Measurements from ENCODE around the gene PKNOX2. TPM values are rescaled to one million over a fixed set of nuclear protein-coding genes. Genes with fewer than 3 reads are reported as not detected.
A peak's percentile ranks its signal among the peaks of the same experiment; 100 is the strongest.

Gene PKNOX2
- total RNA-seq, 1 donor from 2014 or later: 21.5 TPM

- H3K36me3 Mint-ChIP-seq (ENCODE audit: low read depth): peaks cover 6% of the 10 kb centered on the region
- TF ChIP-seq CTCF (conservative IDR thresholded peaks at IDR 0.05): no peak
- H3K4me3 Mint-ChIP-seq: no peak overlapping the region
- H3K4me1 Mint-ChIP-seq: peaks cover 80% of the 10 kb centered on the region
- H3K27ac Mint-ChIP-seq (ENCODE audit: unreplicated experiment): no peak overlapping the region
- H3K9me3 Mint-ChIP-seq: no peaks in the 10 kb centered on the region
- no peak for DNase-seq (ENCODE audit: low read depth, low spot score)
- H3K27me3 Mint-ChIP-seq (ENCODE audit: low read depth): peaks cover 15% of the 10 kb centered on the region
Measured at GRCh38 chr11:125350206-125351032, 185.9 kb downstream of the PKNOX2 start.

GRCh38 chr11:125351033-125351867 lies 186.7 kb downstream of the PKNOX2 start:
- peaks cover 80% of the 10 kb centered on the region for H3K4me1 Mint-ChIP-seq
- no peak for DNase-seq (ENCODE audit: low read depth, low spot score)
- no peaks in the 10 kb centered on the region for H3K9me3 Mint-ChIP-seq
- no peak for TF ChIP-seq CTCF (conservative IDR thresholded peaks at IDR 0.05)
- peaks cover 6% of the 10 kb centered on the region for H3K36me3 Mint-ChIP-seq (ENCODE audit: low read depth)
- peaks cover 11% of the 10 kb centered on the region for H3K27me3 Mint-ChIP-seq (ENCODE audit: low read depth)
- H3K4me3 Mint-ChIP-seq: no peak overlapping the region
- no peak overlapping the region for H3K27ac Mint-ChIP-seq (ENCODE audit: unreplicated experiment)

GRCh38 chr11:125351868-125352250 lies 187.3 kb downstream of the PKNOX2 start:
- H3K4me3 Mint-ChIP-seq: no peak overlapping the region
- H3K9me3 Mint-ChIP-seq: no peaks in the 10 kb centered on the region
- DNase-seq (ENCODE audit: low read depth, low spot score): no peak
- H3K27ac Mint-ChIP-seq (ENCODE audit: unreplicated experiment): no peak overlapping the region
- H3K36me3 Mint-ChIP-seq (ENCODE audit: low read depth): peaks cover 6% of the 10 kb centered on the region
- H3K27me3 Mint-ChIP-seq (ENCODE audit: low read depth): peaks cover 8% of the 10 kb centered on the region
- no peak for TF ChIP-seq CTCF (conservative IDR thresholded peaks at IDR 0.05)
- peaks cover 80% of the 10 kb centered on the region for H3K4me1 Mint-ChIP-seq

- H3K4me3 Mint-ChIP-seq: peak overlapping the region; percentile 1
- no peaks in the 10 kb centered on the region for H3K9me3 Mint-ChIP-seq
- TF ChIP-seq CTCF (conservative IDR thresholded peaks at IDR 0.05): no peak
- H3K4me1 Mint-ChIP-seq: peaks cover 61% of the 10 kb centered on the region
- peaks cover 9% of the 10 kb centered on the region for H3K36me3 Mint-ChIP-seq (ENCODE audit: low read depth)
- H3K27me3 Mint-ChIP-seq (ENCODE audit: low read depth): peaks cover 3% of the 10 kb centered on the region
- DNase-seq (ENCODE audit: low read depth, low spot score): no peak
- peak overlapping the region; percentile 84 for H3K27ac Mint-ChIP-seq (ENCODE audit: unreplicated experiment)
Measured at GRCh38 chr11:125356797-125357196, 192.2 kb downstream of the PKNOX2 start.

- no peaks in the 10 kb centered on the region for H3K9me3 Mint-ChIP-seq
- H3K36me3 Mint-ChIP-seq (ENCODE audit: low read depth): peaks cover 6% of the 10 kb centered on the region
- peaks cover 53% of the 10 kb centered on the region for H3K4me1 Mint-ChIP-seq
- TF ChIP-seq CTCF (conservative IDR thresholded peaks at IDR 0.05): no peak
- DNase-seq (ENCODE audit: low read depth, low spot score): no peak
- H3K27ac Mint-ChIP-seq (ENCODE audit: unreplicated experiment): no peak overlapping the region
- no peaks in the 10 kb centered on the region for H3K27me3 Mint-ChIP-seq (ENCODE audit: low read depth)
- peak overlapping the region; percentile 1 for H3K4me3 Mint-ChIP-seq
Measured at GRCh38 chr11:125357551-125357950, 193.0 kb downstream of the PKNOX2 start.
